K562 (cell line): ENCODE results near the gene ITGB5. TPM values are rescaled to one million over a fixed set of nuclear protein-coding genes. Genes with fewer than 3 reads are reported as not detected.

ENCODE experiments used
- ATAC-seq: fragments of 200-7000 bp; cut with Tn5 transposase; 3 replicates; pipeline ENCODE4 v1.9.1; 2020; ENCODE audit warnings: moderate library complexity
- BruUV-seq: library from RNA; stranded (reverse); fragments of 400-500 nt; replicated peaks from 2 replicates; lab custom pipeline; 2021; lab: Mats Ljungman, UMichigan
- CTCF ChIA-PET: fragments of 300-600 bp; formaldehyde crosslinking; extraction: SDS; loops from one replicate; lab custom pipeline; 2021; ENCODE audit warnings: low intra/inter-chr PET ratio; lab: Yijun Ruan, JAX
- POLR2A ChIA-PET: fragments of 300-600, 350-650 bp; sonication (Branson Sonifier 250); formaldehyde crosslinking; extraction: SDS; loops from one replicate; lab custom pipeline; 2021; ENCODE audit warnings: antibody characterized with exemption, inconsistent platforms; lab: Yijun Ruan, JAX
- DNase-seq, 4 experiments: peaks; one replicate each; pipeline versions ENCODE4 v3.0.0 to v3.0.0-alpha.2; 2011 to 2018; ENCODE audit warnings: low spot score in 3 of 4, mixed read lengths in 3 of 4; ENCODE audit errors: extremely low read depth in 1 of 4
- FAIRE-seq: peaks from 2 replicates; lab custom pipeline; 2011; peaks lifted over from hg19 to GRCh38; lab: Jason Lieb, UNC
- H2AFZ ChIP-seq: 2 replicates; pipeline ENCODE4 v1.6.0; 2011; ENCODE audit warnings: low read depth, low read length, control low read depth, inconsistent platforms
- H3K27ac ChIP-seq: fragments of 200-600 bp; 3 replicates; pipeline ENCODE4 v1.8.0; 2011; ENCODE audit warnings: low read depth, mild to moderate bottlenecking, control low read depth, inconsistent platforms, low read length, moderate library complexity, mixed read lengths; ENCODE audit errors: extremely low read depth
- H3K27me3 ChIP-seq, 2 experiments: fragments of 300-600 bp in 1 of 2; 2 replicates in 1 of 2; 3 replicates in 1 of 2; pipeline versions ENCODE4 v1.6.0 to v1.8.0; 2011; ENCODE audit warnings: inconsistent platforms in 2 of 2, low read length in 2 of 2, mild to moderate bottlenecking in 1 of 2, mixed read lengths in 1 of 2, moderate library complexity in 1 of 2; ENCODE audit not compliant: control insufficient read depth in 2 of 2, insufficient read depth in 2 of 2
- H3K36me3 ChIP-seq: fragments of 300-600 bp; 3 replicates; pipeline ENCODE4 v1.8.0; 2011; ENCODE audit warnings: mild to moderate bottlenecking, low read length, inconsistent platforms; ENCODE audit not compliant: control insufficient read depth, insufficient read depth
- H3K4me1 ChIP-seq, 2 experiments: fragments of 200-600 bp in 1 of 2; replicated peaks in 1 of 2; 2 replicates in 1 of 2; 3 replicates in 1 of 2; pipeline versions ENCODE4 v1.5.1 to v1.8.0; 2011; ENCODE audit warnings: inconsistent platforms in 2 of 2, low read length in 2 of 2, mild to moderate bottlenecking in 1 of 2, mixed read lengths in 1 of 2, moderate library complexity in 1 of 2; ENCODE audit not compliant: control insufficient read depth in 2 of 2, insufficient read depth in 2 of 2
- H3K4me2 ChIP-seq: 2 replicates; pipeline ENCODE4 v1.6.1; 2011; ENCODE audit warnings: low read length, control low read depth, inconsistent platforms, mixed read lengths; ENCODE audit not compliant: insufficient read depth
- H3K4me3 ChIP-seq: fragments of 200-600 bp; sonication (generic), shearing (Covaris generic); 2 replicates; pipeline ENCODE4 v1.5.1; 2016; ENCODE audit warnings: control low read depth, inconsistent platforms
- H3K79me2 ChIP-seq: fragments of 200-600 bp; 3 replicates; pipeline ENCODE4 v1.8.0; 2011; ENCODE audit warnings: low read length, inconsistent platforms; ENCODE audit not compliant: control insufficient read depth, insufficient read depth
- H3K9ac ChIP-seq, 2 experiments: 2 replicates each; pipeline versions ENCODE4 v1.6.0 to v1.6.1; 2011; ENCODE audit warnings: low read depth in 2 of 2, low read length in 2 of 2, control low read depth in 1 of 2, inconsistent platforms in 1 of 2, mild to moderate bottlenecking in 1 of 2, mixed read lengths in 1 of 2; ENCODE audit not compliant: insufficient read depth in 1 of 2
- H3K9me1 ChIP-seq: one replicate; pipeline ENCODE4 v1.6.0; 2011; ENCODE audit warnings: inconsistent platforms, mild to moderate bottlenecking, low read length, moderate library complexity; ENCODE audit not compliant: control insufficient read depth, insufficient read depth
- H3K9me3 ChIP-seq: replicated peaks from 2 replicates; pipeline ENCODE4 v1.5.1; 2011; ENCODE audit warnings: low read depth, low read length, inconsistent platforms; ENCODE audit not compliant: control insufficient read depth, insufficient read depth
- H4K20me1 ChIP-seq: replicated peaks from 2 replicates; pipeline ENCODE4 v1.6.1; 2011; ENCODE audit warnings: low read length, inconsistent platforms, mixed read lengths; ENCODE audit not compliant: control insufficient read depth, insufficient read depth
- HES1 ChIP-seq: fragments of 450-650 bp; IDR thresholded peaks from 2 replicates; pipeline ENCODE4 v1.6.1; 2016; ENCODE audit warnings: low read depth, mild to moderate bottlenecking, moderate library complexity
- MAFF ChIP-seq: IDR thresholded peaks from 2 replicates; pipeline ENCODE4 v1.6.1; 2012; ENCODE audit warnings: low read length, improper control_type of control experiment
- NR1H2 ChIP-seq: sonication (generic); formaldehyde crosslinking; IDR thresholded peaks from 2 replicates; pipeline ENCODE4 v1.4.0; 2020; ENCODE audit warnings: mild to moderate bottlenecking, missing genetic modification reagents
- RBM22 ChIP-seq: fragments of 200-400 bp; formaldehyde crosslinking; IDR thresholded peaks from 2 replicates; pipeline ENCODE4 v1.6.1; 2018; ENCODE audit warnings: low read length, low read depth; ENCODE audit not compliant: poor library complexity, severe bottlenecking
- SP2 ChIP-seq: IDR thresholded peaks from 2 replicates; pipeline ENCODE4 v1.6.1; 2011; ENCODE audit warnings: mild to moderate bottlenecking, low read depth, low read length, moderate library complexity; ENCODE audit not compliant: poor library complexity, severe bottlenecking; ENCODE audit errors: extremely low read depth
- ZC3H4 ChIP-seq: sonication (generic); formaldehyde crosslinking; IDR thresholded peaks from 2 replicates; pipeline ENCODE4 v1.9.0; 2021; ENCODE audit warnings: missing genetic modification reagents, borderline replicate concordance
- WGBS: fragments of 100-300 bp; shearing (Covaris generic); methylation state at CpG from one replicate; pipeline ENCODE4 v1.1.6; 2016; ENCODE audit warnings: low coverage, mixed read lengths; ENCODE audit not compliant: insufficient coverage; ENCODE audit errors: missing lambda C conversion rate; 5-methylcytosine and 5-hydroxymethylcytosine counted together
- in situ Hi-C: fragments of 300-500 bp; cut with MboI; formaldehyde crosslinking; loops from 4 replicates; pipeline ENCODE4 v1.15.0; 2018; ENCODE audit warnings: inconsistent platforms, mixed read lengths
- intact Hi-C: fragments of 100-400 bp; cut with micrococcal nuclease; formaldehyde crosslinking; loops from 2 replicates; pipeline ENCODE4 v1.14.2; 2022
- polyA plus RNA-seq, 8 experiments: library from polyadenylated mRNA; depleted of rRNA in 4 of 8; stranded (reverse) in 5 of 8; unstranded in 3 of 8; fragments of >200 nt; fragmentation: Nextera tagmentation in 2 of 8; fragmentation: Illumina TruSeq in 1 of 8; extraction: Ambion mirVana in 2 of 8; extraction: Trizol in 1 of 8; gene quantifications; 2 replicates each; pipeline versions ENCODE4 v1.2.1 to v1.2.3, GENCODE V29; 2011 to 2014; ENCODE audit warnings: inconsistent platforms in 1 of 8, missing spikeins in 1 of 8
- total RNA-seq, 7 experiments: library from RNA; depleted of rRNA in 6 of 7; stranded (reverse); fragments of >200 nt in 6 of 7; fragmentation: Illumina TruSeq in 2 of 7; extraction: Trizol in 2 of 7; gene quantifications; 2 replicates each; pipeline versions ENCODE4 v1.2.1 to v1.2.3, GENCODE V29; 2011 to 2021; ENCODE audit warnings: low replicate concordance in 1 of 7
- TF ChIP-seq, protein P1 (sequence below): sonication (generic); formaldehyde crosslinking; IDR thresholded peaks from 2 replicates; pipeline ENCODE4 v1.8.0; 2022; ENCODE audit warnings: mild to moderate bottlenecking, missing genetic modification reagents
- TF ChIP-seq, protein P2 (sequence below): fragments of 250-450 bp; sonication (Bioruptor Pico); IDR thresholded peaks from 2 replicates; pipeline ENCODE4 v1.4.0; 2020; ENCODE audit warnings: mild to moderate bottlenecking, moderate library complexity
- TF ChIP-seq, protein P3 (sequence below): IDR thresholded peaks from 2 replicates; pipeline ENCODE4 v1.6.1; 2011; ENCODE audit warnings: borderline replicate concordance, low read depth, mild to moderate bottlenecking, moderate library complexity, low read length; ENCODE audit not compliant: insufficient read depth, poor library complexity, severe bottlenecking

Gene ITGB5
- total and polyA plus RNA-seq, 9 of the 15 experiments (the other 6 are each of a cell fraction or from before 2014, with no cell fraction given): 1.7 to 46.8 (median 9.9) TPM

DNA sequence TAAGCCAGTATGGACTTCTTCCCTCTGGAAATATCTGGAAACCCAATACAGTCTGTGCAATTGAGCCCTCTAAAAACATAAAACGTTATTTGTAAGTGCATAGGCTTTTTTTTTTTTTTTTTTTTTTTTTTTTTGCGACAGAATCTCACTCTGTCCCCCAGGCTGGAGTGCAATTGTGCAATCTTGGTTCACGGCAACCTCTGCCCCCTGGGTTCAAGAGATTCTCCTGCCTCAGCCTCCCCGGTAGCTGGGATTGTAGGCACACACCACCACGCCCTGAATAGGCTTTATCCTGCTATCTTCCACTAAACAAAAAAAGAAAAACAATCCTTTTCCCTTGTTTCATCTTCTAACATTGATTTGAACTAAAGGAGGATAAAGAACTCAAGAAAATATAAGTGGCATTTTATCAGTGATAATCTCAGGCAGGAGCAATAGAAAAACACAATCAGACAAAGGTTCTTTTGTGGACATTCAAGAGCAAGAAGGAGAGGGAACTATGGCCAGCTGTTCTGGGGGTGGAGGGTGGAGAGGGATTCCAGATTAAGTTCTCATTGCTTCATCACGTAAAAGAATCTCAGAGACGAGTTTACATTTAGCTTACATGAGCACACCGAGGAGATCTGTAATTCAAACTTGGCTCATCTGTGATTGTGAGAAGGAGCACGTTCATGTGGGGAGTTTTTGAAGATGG is 68.6 kb downstream of the ITGB5 start:
- in situ Hi-C loops: no loop called here
- H3K4me3 ChIP-seq: no peak overlapping the region
- no peak overlapping the region for H3K4me2 ChIP-seq
- ATAC-seq (no peak), FAIRE-seq (no peak), DNase-seq (no peak)
- H3K27me3 ChIP-seq: no peaks in the 10 kb centered on the region
- H3K79me2 ChIP-seq: no peaks in the 10 kb centered on the region
- no peak overlapping the region for H3K27ac ChIP-seq
- no peaks in the 10 kb centered on the region for H4K20me1 ChIP-seq
- H3K9ac ChIP-seq: no peak overlapping the region
- no peak overlapping the region for H2AFZ ChIP-seq
- ChIA-PET POLR2A (interaction anchor here (0.6 kb wide), 1 partner anchor 59 kb away, joined by 3 read pairs; no protein-coding TSS in a partner anchor), CTCF (no interaction called here)
- H3K9me1 ChIP-seq: no peaks in the 10 kb centered on the region
- BruUV-seq: no TSS peak
- intact Hi-C loops: no loop called here
- H3K36me3 ChIP-seq: no peaks in the 10 kb centered on the region
- H3K4me1 ChIP-seq: peaks cover 0 to 3% of the 10 kb centered on the region in 2 experiments; a peak in 3 of 5 replicates
- TF ChIP-seq SP2 (no peak), RBM22 (no peak), HES1 (no peak), MAFF (no peak), ZC3H4 (no peak), NR1H2 (CRISPR knock-in tag) (no peak)
- TF ChIP-seq, protein P1, sequence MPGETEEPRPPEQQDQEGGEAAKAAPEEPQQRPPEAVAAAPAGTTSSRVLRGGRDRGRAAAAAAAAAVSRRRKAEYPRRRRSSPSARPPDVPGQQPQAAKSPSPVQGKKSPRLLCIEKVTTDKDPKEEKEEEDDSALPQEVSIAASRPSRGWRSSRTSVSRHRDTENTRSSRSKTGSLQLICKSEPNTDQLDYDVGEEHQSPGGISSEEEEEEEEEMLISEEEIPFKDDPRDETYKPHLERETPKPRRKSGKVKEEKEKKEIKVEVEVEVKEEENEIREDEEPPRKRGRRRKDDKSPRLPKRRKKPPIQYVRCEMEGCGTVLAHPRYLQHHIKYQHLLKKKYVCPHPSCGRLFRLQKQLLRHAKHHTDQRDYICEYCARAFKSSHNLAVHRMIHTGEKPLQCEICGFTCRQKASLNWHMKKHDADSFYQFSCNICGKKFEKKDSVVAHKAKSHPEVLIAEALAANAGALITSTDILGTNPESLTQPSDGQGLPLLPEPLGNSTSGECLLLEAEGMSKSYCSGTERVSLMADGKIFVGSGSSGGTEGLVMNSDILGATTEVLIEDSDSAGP (CRISPR knock-in tag): no peak
- TF ChIP-seq, protein P2, sequence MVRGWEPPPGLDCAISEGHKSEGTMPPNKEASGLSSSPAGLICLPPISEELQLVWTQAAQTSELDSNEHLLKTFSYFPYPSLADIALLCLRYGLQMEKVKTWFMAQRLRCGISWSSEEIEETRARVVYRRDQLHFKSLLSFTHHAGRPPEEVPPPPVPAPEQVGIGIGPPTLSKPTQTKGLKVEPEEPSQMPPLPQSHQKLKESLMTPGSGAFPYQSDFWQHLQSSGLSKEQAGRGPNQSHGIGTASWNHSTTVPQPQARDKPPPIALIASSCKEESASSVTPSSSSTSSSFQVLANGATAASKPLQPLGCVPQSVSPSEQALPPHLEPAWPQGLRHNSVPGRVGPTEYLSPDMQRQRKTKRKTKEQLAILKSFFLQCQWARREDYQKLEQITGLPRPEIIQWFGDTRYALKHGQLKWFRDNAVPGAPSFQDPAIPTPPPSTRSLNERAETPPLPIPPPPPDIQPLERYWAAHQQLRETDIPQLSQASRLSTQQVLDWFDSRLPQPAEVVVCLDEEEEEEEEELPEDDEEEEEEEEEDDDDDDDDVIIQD (CRISPR knock-in tag): no peak
- TF ChIP-seq, protein P3, sequence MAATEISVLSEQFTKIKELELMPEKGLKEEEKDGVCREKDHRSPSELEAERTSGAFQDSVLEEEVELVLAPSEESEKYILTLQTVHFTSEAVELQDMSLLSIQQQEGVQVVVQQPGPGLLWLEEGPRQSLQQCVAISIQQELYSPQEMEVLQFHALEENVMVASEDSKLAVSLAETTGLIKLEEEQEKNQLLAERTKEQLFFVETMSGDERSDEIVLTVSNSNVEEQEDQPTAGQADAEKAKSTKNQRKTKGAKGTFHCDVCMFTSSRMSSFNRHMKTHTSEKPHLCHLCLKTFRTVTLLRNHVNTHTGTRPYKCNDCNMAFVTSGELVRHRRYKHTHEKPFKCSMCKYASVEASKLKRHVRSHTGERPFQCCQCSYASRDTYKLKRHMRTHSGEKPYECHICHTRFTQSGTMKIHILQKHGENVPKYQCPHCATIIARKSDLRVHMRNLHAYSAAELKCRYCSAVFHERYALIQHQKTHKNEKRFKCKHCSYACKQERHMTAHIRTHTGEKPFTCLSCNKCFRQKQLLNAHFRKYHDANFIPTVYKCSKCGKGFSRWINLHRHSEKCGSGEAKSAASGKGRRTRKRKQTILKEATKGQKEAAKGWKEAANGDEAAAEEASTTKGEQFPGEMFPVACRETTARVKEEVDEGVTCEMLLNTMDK: no peak
- 29% methylated on average over 6 of the region's 9 CpGs for WGBS
- H3K9me3 ChIP-seq: no peaks in the 10 kb centered on the region
